ENCODE results near the gene FDXR.

DNA sequence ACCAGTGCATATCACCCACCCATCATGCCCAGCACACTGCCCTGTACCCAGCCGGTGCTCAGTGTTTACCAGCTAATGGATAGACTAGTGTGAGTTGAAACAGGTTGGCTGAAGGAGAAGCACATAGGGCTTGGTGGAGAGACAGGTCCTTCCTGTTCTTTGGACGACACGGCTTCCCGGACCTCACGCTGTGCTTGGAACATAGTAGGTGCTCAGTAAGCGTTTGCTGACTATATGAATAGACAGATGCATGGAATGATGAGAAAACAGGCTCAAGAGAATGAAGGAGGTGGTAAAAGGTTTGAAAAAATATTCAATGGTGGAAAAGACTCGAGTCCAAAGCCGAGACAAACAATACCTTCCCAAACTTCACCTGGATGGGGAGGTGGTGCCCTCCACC, 27.4 kb upstream of the FDXR start:
- TF ChIP-seq, protein P1, sequence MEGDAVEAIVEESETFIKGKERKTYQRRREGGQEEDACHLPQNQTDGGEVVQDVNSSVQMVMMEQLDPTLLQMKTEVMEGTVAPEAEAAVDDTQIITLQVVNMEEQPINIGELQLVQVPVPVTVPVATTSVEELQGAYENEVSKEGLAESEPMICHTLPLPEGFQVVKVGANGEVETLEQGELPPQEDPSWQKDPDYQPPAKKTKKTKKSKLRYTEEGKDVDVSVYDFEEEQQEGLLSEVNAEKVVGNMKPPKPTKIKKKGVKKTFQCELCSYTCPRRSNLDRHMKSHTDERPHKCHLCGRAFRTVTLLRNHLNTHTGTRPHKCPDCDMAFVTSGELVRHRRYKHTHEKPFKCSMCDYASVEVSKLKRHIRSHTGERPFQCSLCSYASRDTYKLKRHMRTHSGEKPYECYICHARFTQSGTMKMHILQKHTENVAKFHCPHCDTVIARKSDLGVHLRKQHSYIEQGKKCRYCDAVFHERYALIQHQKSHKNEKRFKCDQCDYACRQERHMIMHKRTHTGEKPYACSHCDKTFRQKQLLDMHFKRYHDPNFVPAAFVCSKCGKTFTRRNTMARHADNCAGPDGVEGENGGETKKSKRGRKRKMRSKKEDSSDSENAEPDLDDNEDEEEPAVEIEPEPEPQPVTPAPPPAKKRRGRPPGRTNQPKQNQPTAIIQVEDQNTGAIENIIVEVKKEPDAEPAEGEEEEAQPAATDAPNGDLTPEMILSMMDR (IDR thresholded peaks at IDR 0.05; ENCODE audit: low read depth, low read length) = no peak
- TF ChIP-seq, protein P2, sequence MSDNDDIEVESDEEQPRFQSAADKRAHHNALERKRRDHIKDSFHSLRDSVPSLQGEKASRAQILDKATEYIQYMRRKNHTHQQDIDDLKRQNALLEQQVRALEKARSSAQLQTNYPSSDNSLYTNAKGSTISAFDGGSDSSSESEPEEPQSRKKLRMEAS (IDR thresholded peaks at IDR 0.05; ENCODE audit: low read depth, low read length) = no peak
- no peak for TF ChIP-seq POLR2A (IDR thresholded peaks at IDR 0.05; ENCODE audit: extremely low read depth, insufficient read length)

Data from NB4 (cell line).